Measurements from ENCODE around the gene SNRNP25. TPM values are rescaled to one million over a fixed set of nuclear protein-coding genes. Genes with fewer than 3 reads are reported as not detected.
"Not testable (repeated sequence)": the region's sequence is repeated elsewhere in the genome, so short reads cannot be mapped to it uniquely, and the experiment has no call there.

SNRNP25 gene
- 80.0 TPM for polyA plus RNA-seq (2012; ENCODE audit: insufficient read depth, insufficient read length, low read depth)

DNA sequence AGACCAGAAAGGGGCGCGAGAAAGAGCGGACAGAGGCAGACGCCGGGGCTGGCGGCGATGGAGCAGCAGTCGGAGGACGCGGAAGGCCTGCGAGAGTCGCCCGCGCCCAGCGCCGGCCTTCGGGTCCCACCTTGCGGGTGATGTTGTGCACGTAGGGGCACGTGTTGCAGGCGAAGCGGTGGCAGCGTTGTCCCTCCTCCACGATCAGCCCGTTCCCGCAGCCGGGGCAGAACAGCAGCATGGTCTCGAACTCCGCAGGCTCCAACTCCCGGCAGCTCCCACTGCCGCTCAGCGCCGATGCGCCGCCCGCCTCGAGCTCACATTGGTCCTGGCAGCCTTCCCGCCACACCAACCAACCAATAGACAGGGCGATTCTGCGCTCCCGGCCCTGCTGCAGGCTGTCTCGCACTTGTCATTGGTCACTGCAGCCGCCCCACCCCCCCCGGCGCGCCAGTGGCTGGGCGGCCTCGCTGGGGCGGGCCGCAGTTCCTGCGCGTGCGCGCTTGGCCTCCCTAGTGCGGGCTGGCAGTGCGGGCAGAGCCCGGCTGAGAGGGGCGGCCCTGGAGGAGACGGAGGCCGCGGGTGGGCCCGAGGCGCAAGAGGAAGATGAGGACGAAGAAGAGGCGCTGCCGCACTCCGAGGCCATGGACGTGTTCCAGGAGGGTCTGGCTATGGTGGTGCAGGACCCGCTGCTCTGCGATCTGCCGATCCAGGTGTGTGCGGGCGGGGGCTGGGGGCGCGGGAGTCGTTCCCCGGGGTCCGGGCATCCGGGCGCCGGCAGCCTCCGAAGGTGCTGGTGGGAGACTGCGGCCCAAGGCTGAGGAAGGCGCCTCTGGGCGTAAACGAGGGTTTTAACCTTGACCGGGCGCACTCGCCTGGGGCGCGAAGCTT is at the start of gene SNRNP25, which contains the start of gene POLR3K:
SNRNP25 (plus strand) TSS at position 483 of the 891 bp plus-strand sequence; CDS start at position 672, 189 bp downstream.
POLR3K (minus strand) TSS at position 263 of the 891 bp plus-strand sequence; CDS start at position 241, 22 bp downstream.
- H3K4me1 ChIP-seq: no peaks in the 10 kb centered on the region
- peaks cover 45% of the 10 kb centered on the region for H3K36me3 ChIP-seq
- peak; percentile 99 for DNase-seq
- no peak for TF ChIP-seq CTCF (IDR thresholded peaks at IDR 0.05; ENCODE audit: low read depth, low read length)
- no peaks in the 10 kb centered on the region for H3K27me3 ChIP-seq
- H3K4me3 ChIP-seq (ENCODE audit: low read depth, low read length): peak within 1 kb of the TSS; percentile 79
- no peaks in the 10 kb centered on the region for H3K9me3 ChIP-seq

GRCh38 chr16:9903-10665 is 43.5 kb upstream of the SNRNP25 start:
- Histone ChIP-seq H3K9me3 (no peaks in the 10 kb centered on the region), H3K4me1 (no peaks in the 10 kb centered on the region), H3K36me3 (no peaks in the 10 kb centered on the region), H3K4me3 (ENCODE audit: low read depth, low read length) (peak overlapping the region; percentile 40), H3K27me3 (no peaks in the 10 kb centered on the region)
- no peak for DNase-seq
- no peak for TF ChIP-seq CTCF (IDR thresholded peaks at IDR 0.05; ENCODE audit: low read depth, low read length)

- peak; percentile 37 for TF ChIP-seq CTCF (IDR thresholded peaks at IDR 0.05; ENCODE audit: low read depth, low read length)
- H3K27me3 ChIP-seq; H3K36me3 ChIP-seq; H3K4me1 ChIP-seq; H3K4me3 ChIP-seq (ENCODE audit: low read depth, low read length); H3K9me3 ChIP-seq: not testable (repeated sequence)
- peak; percentile 79 for DNase-seq
These were observed 42.9 kb upstream of the SNRNP25 start for GRCh38 chr16:10772-11171.

GRCh38 chr16:17062-17765 is 36.4 kb upstream of the SNRNP25 start:
- H3K4me3 ChIP-seq (ENCODE audit: low read depth, low read length); H3K9me3 ChIP-seq; DNase-seq; H3K4me1 ChIP-seq; H3K36me3 ChIP-seq; H3K27me3 ChIP-seq: not testable (repeated sequence)

GRCh38 chr16:20886-21285 is 32.7 kb upstream of the SNRNP25 start:
- not testable (repeated sequence) for DNase-seq; H3K9me3 ChIP-seq; H3K36me3 ChIP-seq; H3K4me3 ChIP-seq (ENCODE audit: low read depth, low read length); H3K27me3 ChIP-seq; H3K4me1 ChIP-seq

DNA sequence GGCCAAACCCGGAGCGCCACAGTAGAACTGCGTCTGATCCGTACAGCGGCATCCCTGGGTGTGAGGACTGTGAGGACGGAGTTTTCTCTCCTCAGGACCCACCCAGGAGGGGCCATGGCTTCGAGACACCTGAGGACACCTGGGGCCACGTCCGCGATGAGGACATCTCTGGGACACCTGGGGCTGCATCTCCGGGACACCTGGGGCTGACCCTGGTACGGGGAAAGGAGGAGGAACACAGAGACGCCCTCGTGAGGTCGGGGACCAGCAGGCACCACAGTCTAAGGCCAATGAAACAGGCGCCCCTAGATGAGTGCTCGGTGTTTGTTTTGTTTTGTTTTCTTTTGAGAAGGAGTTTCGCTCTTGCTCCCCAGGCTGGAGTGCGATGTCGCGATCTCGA is 29.5 kb upstream of the SNRNP25 start:
- H3K4me1 ChIP-seq; H3K36me3 ChIP-seq; H3K27me3 ChIP-seq; H3K4me3 ChIP-seq (ENCODE audit: low read depth, low read length); H3K9me3 ChIP-seq; DNase-seq: not testable (repeated sequence)

GRCh38 chr16:25926-26348 is 27.7 kb upstream of the SNRNP25 start:
- H3K27me3 ChIP-seq; H3K4me3 ChIP-seq (ENCODE audit: low read depth, low read length); H3K36me3 ChIP-seq; H3K9me3 ChIP-seq; H3K4me1 ChIP-seq; DNase-seq: not testable (repeated sequence)

GRCh38 chr16:30627-31026 is 23.0 kb upstream of the SNRNP25 start:
- not testable (repeated sequence) for DNase-seq; H3K9me3 ChIP-seq; H3K4me3 ChIP-seq (ENCODE audit: low read depth, low read length); H3K27me3 ChIP-seq; H3K4me1 ChIP-seq; H3K36me3 ChIP-seq

- H3K4me3 ChIP-seq (ENCODE audit: low read depth, low read length): not testable (repeated sequence)
These were observed 20.3 kb upstream of the SNRNP25 start for GRCh38 chr16:33154-33876.

More at GRCh38 chr16:33154-33876, 20.3 kb upstream of the SNRNP25 start:
- H3K27me3 ChIP-seq, DNase-seq, H3K36me3 ChIP-seq, H3K9me3 ChIP-seq, H3K4me1 ChIP-seq: not testable (repeated sequence)

Measured in BE2C (cell line).